ENCODE data around the gene TAX1BP3.
A peak's percentile ranks its signal among the peaks of the same experiment; 100 is the strongest.

TAX1BP3 gene

DNA sequence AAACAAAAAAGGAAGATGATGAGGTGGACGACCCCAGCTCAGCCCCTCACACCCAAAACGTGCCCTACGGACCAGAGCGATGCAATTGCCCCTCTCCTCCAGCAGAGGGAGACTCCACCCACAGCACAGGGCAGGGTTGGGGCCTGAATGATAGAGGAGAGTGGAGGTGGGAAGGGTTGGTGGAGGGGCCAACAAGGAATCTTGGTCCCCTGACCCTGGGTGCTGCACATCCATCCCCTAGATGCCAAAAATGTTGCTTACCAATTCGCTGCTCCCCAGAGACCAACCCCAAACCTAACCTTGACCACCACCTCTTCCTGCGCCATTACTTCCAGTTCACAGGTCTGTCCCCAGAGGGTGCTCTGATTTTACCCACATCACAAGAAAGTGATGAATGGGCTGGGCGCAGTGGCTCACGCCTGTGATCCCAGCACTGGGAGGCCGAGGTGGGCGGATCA is 14.7 kb upstream of the TAX1BP3 start:
- DNase-seq (ENCODE audit: insufficient read length, low spot score) (peak; percentile 97), FAIRE-seq (no peak)
- TF ChIP-seq, protein P1, sequence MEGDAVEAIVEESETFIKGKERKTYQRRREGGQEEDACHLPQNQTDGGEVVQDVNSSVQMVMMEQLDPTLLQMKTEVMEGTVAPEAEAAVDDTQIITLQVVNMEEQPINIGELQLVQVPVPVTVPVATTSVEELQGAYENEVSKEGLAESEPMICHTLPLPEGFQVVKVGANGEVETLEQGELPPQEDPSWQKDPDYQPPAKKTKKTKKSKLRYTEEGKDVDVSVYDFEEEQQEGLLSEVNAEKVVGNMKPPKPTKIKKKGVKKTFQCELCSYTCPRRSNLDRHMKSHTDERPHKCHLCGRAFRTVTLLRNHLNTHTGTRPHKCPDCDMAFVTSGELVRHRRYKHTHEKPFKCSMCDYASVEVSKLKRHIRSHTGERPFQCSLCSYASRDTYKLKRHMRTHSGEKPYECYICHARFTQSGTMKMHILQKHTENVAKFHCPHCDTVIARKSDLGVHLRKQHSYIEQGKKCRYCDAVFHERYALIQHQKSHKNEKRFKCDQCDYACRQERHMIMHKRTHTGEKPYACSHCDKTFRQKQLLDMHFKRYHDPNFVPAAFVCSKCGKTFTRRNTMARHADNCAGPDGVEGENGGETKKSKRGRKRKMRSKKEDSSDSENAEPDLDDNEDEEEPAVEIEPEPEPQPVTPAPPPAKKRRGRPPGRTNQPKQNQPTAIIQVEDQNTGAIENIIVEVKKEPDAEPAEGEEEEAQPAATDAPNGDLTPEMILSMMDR (IDR thresholded peaks at IDR 0.05; ENCODE audit: insufficient read depth, missing control alignments) = peak; percentile 64

DNA sequence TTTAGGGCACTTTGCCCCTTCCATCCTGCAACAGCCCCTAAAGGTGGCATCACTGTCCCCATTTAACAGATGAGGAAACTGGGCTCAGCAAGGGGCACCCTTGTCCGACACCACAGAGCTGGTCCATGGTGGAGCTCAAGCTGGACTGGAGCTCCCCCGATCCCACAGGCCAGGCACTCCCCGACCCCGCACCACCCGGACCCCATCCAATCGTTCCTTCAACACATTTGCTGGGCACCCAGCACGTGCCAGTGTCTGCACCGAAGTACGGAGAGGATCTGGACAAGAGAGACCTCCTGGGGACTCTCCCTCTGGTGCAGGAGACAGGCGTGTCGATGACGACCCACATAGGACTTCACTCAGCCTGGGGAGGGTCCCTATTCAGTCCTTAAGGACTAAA is 13.7 kb upstream of the TAX1BP3 start:
- FAIRE-seq (no peak), DNase-seq (ENCODE audit: insufficient read length, low spot score) (no peak)
- TF ChIP-seq, protein P1 (IDR thresholded peaks at IDR 0.05; ENCODE audit: insufficient read depth, missing control alignments) = no peak

DNA sequence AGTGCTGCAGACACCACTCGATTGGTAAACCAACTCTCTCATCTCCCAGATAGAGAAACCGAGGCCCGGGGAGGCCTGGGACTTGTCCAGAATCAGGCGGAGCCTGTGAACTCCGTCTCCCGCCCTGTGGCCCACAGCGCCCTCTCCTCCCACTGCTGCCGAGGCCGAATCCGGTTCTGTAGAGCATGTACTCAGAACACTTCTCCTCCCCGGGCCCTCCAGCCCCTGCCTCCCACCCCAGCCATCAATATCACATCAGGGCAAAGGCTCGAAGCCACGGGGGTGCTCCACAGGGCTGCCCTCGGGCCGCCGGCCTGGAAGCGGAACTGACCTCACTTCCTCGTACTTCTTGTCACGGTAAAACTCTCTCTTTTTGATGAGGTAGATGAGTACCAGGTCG is 13.2 kb upstream of the TAX1BP3 start:
- DNase-seq (ENCODE audit: insufficient read length, low spot score) (no peak), FAIRE-seq (no peak)
- TF ChIP-seq, protein P1 (IDR thresholded peaks at IDR 0.05; ENCODE audit: insufficient read depth, missing control alignments) = no peak

DNA sequence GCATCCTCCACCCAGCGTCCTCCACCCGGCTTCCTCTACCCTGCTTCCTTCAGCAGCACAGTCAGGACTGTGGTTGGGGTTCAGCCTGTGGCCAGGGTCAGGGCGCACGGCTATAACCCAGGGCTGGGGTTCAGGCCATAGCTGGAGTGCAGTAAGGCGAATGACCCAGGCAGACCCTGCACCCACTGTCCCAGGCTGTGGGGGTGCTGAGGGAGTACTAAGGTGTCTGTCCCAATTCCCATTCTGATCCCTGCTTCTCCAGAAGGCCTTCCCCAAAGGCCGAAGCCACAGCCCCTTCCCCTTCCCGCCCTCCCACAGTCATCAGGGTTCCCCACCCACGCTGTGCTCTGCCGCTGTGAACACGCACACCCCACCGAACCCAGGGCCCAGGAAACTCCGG is 12.7 kb upstream of the TAX1BP3 start:
- FAIRE-seq = no peak
- TF ChIP-seq, protein P1 (IDR thresholded peaks at IDR 0.05; ENCODE audit: insufficient read depth, missing control alignments) = no peak
- DNase-seq (ENCODE audit: insufficient read length, low spot score) = no peak

DNA sequence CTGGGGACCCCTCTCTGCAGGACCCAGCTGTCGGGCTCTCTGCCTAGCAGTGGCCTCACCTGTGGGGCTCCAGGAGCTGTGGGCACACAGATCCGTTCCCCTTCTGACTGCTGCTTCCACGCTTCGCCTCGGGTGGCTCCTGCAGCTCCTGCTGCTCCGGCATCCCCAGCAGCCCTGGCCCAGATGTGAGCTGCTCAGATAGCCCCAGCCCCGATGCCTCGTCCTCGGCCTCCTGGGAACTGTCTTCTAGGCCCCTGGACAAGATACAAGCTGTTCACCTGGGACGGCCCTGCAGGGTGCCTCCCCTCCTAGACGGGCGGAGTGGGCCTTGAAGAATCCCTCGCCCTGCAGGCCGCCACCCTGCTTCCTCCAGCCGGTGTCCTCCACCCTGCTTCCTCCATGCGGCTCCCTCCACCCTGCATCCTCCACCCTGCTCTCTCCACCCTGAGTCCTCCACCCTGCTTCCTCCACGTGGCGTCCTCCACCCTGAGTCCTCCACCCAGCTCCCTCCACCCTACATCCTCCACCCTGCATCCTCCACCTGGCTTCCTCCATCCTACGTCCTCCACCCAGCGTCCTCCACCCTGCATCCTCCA is 11.3 kb upstream of the TAX1BP3 start:
- no peak for DNase-seq (ENCODE audit: insufficient read length, low spot score)
- no peak for FAIRE-seq
- TF ChIP-seq, protein P1 (IDR thresholded peaks at IDR 0.05; ENCODE audit: insufficient read depth, missing control alignments) = no peak

DNA sequence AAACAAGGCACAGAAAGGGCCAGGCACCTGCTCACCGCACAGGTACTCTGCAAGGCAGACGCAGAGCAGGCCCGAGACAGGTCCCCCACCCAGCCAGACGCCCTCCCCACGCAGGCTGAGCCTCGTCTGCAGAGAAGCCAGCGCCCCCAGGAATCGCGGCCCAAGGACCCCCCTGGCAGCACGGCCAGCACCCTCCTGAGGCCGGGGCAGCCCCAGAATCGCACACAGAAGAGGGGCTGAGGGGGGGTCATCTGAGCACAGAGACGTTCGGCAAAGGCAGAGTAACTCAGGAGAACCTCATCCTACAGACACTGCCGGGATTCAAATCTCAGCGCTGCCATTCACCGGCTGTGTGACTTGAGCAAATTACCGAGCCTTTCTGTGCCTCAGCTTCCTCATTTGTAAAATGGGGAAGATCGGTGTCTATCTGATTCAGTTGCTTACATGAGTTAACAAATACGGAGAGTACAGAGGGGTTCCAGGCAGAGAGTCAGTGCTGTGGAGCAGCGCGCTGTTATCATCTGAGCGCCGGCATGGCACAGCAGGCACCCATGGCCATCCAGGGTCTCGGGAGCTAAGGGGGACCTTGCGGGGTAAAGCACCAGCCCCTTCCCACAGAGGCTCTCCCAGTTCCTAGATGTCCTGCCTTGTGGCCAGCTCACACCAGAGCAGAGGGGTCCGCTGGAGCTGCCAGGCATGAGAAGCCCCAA is 10.6 kb upstream of the TAX1BP3 start:
- FAIRE-seq (no peak), DNase-seq (ENCODE audit: insufficient read length, low spot score) (no peak)
- TF ChIP-seq, protein P1 (IDR thresholded peaks at IDR 0.05; ENCODE audit: insufficient read depth, missing control alignments) = no peak
